ENCODE results near the gene STOX2. TPM values are rescaled to one million over a fixed set of nuclear protein-coding genes. Genes with fewer than 3 reads are reported as not detected.

The STOX2 gene
- polyA plus RNA-seq, 1 experiment = 2.4 TPM

DNA sequence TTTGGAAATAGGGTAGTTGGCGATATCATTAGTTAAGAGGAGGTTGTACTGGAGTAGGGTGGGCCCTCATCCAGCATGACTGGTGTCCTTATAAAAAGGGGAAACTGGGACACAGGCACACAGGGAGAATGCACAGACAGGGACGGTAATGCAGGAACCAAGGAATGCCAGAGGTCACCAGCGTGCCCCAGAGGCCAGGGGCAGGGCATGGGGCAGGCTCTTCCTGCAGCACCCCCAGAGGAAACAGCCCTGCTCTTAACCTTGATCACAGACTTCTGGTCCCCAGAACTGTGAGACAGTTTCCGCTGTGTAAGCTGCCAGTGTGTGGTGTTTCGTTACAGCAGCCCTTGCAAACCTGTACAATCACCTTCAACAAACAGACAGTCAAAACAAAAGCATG lies 15.9 kb upstream of the STOX2 start:
- ChIA-PET POLR2A (no interaction called here), CTCF (no interaction called here)
- no peaks in the 10 kb centered on the region for H3K9me3 ChIP-seq (ENCODE audit: control insufficient read depth, insufficient read depth, low read length)
- no peak for DNase-seq (ENCODE audit: low read depth, low spot score)
- no peak for TF ChIP-seq CTCF (IDR thresholded peaks at IDR 0.05; ENCODE audit: low read depth, low read length)
- no peak overlapping the region for H3K27ac ChIP-seq (ENCODE audit: low read depth, low read length)
- H3K4me3 ChIP-seq (ENCODE audit: low read depth, low read length) = no peak overlapping the region
- peaks cover 3% of the 10 kb centered on the region for H3K27me3 ChIP-seq (ENCODE audit: control insufficient read depth, insufficient read depth, low read length)

DNA sequence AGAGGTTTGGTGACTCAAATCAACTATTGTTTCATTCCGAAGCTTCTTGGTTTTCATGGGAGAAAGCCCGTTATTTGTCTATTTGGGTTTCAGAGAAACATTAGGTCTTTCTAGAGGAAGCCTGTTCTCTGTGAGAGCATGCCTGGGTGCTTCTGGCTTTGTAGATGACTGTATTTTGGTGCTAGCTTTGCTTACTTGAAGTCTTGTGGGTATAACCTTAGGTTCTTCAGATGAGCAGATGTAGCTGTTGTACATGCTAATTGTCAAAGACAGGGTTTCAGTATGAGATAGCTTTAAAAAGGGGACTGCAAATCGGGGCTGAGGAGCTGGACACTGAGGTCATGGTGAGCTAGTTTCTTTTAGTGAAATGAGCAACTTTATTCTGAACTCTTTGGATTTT lies 7.9 kb upstream of the STOX2 start:
- no peaks in the 10 kb centered on the region for H3K9me3 ChIP-seq (ENCODE audit: control insufficient read depth, insufficient read depth, low read length)
- POLR2A ChIA-PET = no interaction called here

GRCh38 chr4:183898456-183898855 lies 6.7 kb upstream of the STOX2 start:
- Histone ChIP-seq H3K27ac (ENCODE audit: low read depth, low read length) (no peak overlapping the region), H3K27me3 (ENCODE audit: control insufficient read depth, insufficient read depth, low read length) (no peaks in the 10 kb centered on the region), H3K4me3 (ENCODE audit: low read depth, low read length) (no peak overlapping the region), H3K9me3 (ENCODE audit: control insufficient read depth, insufficient read depth, low read length) (no peaks in the 10 kb centered on the region)
- TF ChIP-seq CTCF (IDR thresholded peaks at IDR 0.05; ENCODE audit: low read depth, low read length) = no peak
- CTCF ChIA-PET = no interaction called here
- POLR2A ChIA-PET = no interaction called here
- DNase-seq (ENCODE audit: low read depth, low spot score) = no peak

More for the DNA sequence above, 7.9 kb upstream of the STOX2 start:
- Histone ChIP-seq H3K27me3 (ENCODE audit: control insufficient read depth, insufficient read depth, low read length) (no peaks in the 10 kb centered on the region), H3K27ac (ENCODE audit: low read depth, low read length) (no peak overlapping the region), H3K4me3 (ENCODE audit: low read depth, low read length) (no peak overlapping the region)
- CTCF ChIA-PET = no interaction called here
- no peak for DNase-seq (ENCODE audit: low read depth, low spot score)
- no peak for TF ChIP-seq CTCF (IDR thresholded peaks at IDR 0.05; ENCODE audit: low read depth, low read length)

DNA sequence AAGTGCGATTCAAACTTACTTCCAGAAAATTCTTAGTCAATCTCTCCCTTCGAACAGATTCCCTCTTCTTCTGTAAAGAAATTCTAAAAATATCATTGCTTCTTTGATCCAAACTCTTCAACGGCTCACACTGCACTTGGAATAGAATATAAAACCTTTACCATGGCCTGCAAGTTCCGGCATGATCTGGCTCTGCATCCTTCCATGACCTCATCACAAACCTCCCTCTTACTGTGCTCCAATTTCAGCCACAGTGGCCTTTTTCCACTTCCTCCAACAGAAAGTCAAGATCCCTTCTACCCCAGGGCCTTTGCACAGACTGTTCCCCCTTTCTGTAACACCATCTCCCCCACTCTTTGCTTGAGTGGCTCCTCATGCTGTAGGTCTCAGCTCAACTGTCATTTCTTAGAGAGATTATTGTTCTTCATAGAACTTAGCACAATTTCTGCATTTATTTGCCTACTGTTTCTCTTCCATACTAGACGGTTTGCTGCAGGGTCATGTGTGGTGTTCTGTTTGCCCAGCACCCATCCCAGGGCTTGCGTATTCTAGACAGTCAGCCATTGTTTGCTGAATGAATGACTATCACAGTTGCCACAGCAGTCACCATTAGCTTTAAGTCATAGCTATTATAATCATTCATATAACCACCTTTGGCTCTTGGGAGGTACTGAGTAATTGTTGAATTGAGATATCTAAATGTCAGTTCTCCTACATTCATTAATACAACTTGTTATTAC lies 1.9 kb upstream of the STOX2 start:
- Histone ChIP-seq H3K9me3 (ENCODE audit: control insufficient read depth, insufficient read depth, low read length) (peaks cover 3% of the 10 kb centered on the region; the same call in 1 of the 2 replicates), H3K4me3 (ENCODE audit: low read depth, low read length) (no peak overlapping the region), H3K27ac (ENCODE audit: low read depth, low read length) (no peak overlapping the region), H3K27me3 (ENCODE audit: control insufficient read depth, insufficient read depth, low read length) (peaks cover 39% of the 10 kb centered on the region)
- no peak for DNase-seq (ENCODE audit: low read depth, low spot score)
- TF ChIP-seq CTCF (IDR thresholded peaks at IDR 0.05; ENCODE audit: low read depth, low read length) = no peak
- CTCF ChIA-PET = interaction anchor here (0.7 kb wide), 1 partner anchor 110 kb away, joined by 3 read pairs; no protein-coding TSS in a partner anchor
- POLR2A ChIA-PET = no interaction called here

GRCh38 chr4:183905593-183906488 lies 734 bp downstream of the STOX2 start:
- H3K27me3 ChIP-seq (ENCODE audit: control insufficient read depth, insufficient read depth, low read length) = peaks cover 44% of the 10 kb centered on the region
- peaks cover 3% of the 10 kb centered on the region; the same call in 1 of the 2 replicates for H3K9me3 ChIP-seq (ENCODE audit: control insufficient read depth, insufficient read depth, low read length)
- ChIA-PET CTCF (no interaction called here), POLR2A (interaction anchor here (0.7 kb wide), 1 partner anchor 112 kb away, joined by 6 read pairs; no protein-coding TSS in a partner anchor)
- peak overlapping the region; percentile 48 for H3K4me3 ChIP-seq (ENCODE audit: low read depth, low read length)
- H3K27ac ChIP-seq (ENCODE audit: low read depth, low read length) = no peak overlapping the region
- DNase-seq (ENCODE audit: low read depth, low spot score) = no peak
- no peak for TF ChIP-seq CTCF (IDR thresholded peaks at IDR 0.05; ENCODE audit: low read depth, low read length)
